LoVo (cell line): ENCODE results near the gene S100G.
"Not testable (repeated sequence)": the region's sequence is repeated elsewhere in the genome, so short reads cannot be mapped to it uniquely, and the experiment has no call there.

ENCODE experiments used
- DNase-seq: peaks from one replicate; pipeline ENCODE4 v3.0.0-alpha.2; 2016; ENCODE audit warnings: low spot score

The S100G gene, protein sequence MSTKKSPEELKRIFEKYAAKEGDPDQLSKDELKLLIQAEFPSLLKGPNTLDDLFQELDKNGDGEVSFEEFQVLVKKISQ

GRCh38 chrX:16649858-16650257 is at the start of gene S100G:
TSS of gene S100G (plus strand) at chrX:16650158. CDS start at chrX:16651007, 849 bp downstream.
- DNase-seq = no peak

GRCh38 chrX:16601885-16602284 is 48.1 kb upstream of the S100G start:
- no peak for DNase-seq

- not testable (repeated sequence) for DNase-seq
Measured at GRCh38 chrX:16603235-16603634, 46.7 kb upstream of the S100G start.

GRCh38 chrX:16603822-16604221 is 46.1 kb upstream of the S100G start:
- DNase-seq = peak; percentile 24

GRCh38 chrX:16604337-16604736 is 45.6 kb upstream of the S100G start:
- DNase-seq = peak; percentile 1

DNA sequence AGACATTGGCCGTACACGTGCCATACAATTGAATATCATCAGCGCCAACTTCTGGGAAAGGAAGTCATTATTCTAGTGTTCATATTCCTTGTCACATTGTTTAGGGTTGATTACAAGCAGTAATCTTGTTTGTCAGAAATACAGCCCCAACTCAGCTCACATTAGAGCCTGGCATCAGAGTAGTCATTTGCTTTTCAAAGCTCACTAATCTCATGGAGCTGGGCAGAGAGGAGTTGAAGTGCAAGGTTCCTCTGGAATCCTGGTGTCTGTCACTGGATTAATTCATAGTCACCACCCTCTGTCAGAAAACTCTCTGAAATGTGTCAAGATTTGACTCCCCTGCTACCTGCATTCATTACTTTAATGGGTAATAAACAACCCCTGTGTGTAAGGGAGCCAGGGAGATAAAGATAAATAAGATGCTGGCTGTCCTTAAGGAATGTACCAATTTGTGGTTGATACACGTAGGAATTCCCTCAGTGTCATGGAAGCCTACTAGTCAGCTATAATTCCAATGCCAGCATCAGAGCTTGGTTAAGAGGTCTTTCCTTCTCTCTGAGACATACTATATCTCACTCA is 43.7 kb upstream of the S100G start:
- DNase-seq = no peak

GRCh38 chrX:16610121-16610621 is 39.8 kb upstream of the S100G start:
- DNase-seq = peak; percentile 7

DNA sequence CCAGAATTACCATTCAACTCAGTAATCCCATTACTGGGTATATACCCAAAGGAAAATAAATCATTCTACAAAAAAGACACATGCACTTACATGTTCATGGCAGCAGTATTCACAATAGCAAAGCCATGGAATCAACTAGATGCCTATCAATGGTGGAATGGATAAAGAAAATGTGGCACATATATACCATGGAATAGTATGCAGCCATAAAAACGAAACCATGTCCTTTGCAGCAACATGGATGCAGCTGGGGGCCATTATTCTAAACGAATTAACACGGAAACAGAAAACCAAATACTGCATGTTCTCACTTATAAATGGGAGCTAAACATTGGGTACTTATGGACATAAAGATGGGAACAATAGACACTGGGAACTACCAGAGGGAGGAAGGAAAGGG is 39.3 kb upstream of the S100G start:
- DNase-seq = not testable (repeated sequence)

- no peak for DNase-seq
Measured at GRCh38 chrX:16612257-16612897, 37.6 kb upstream of the S100G start.

- no peak for DNase-seq
Measured at GRCh38 chrX:16617382-16617781, 32.6 kb upstream of the S100G start.

DNA sequence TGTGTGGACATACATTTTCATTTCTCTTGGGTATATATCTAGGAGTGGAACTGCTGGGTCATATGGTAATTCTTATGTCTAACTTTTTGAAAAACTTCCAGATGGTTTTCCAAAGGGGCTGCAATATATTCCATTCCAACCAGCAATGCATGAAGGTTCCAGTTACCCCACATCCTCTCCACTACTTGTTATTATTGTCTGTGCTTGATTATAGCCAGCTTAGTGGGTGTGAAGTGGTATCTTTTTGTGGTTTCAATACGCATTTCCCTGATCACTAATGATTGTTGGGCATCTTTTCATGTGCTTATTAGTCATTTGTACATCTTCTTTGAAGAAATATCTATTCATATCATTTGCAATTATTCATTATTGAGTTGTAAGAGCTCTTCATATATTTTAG is 31.5 kb upstream of the S100G start:
- DNase-seq = no peak

GRCh38 chrX:16619024-16619423 is 30.9 kb upstream of the S100G start:
- DNase-seq = no peak

DNA sequence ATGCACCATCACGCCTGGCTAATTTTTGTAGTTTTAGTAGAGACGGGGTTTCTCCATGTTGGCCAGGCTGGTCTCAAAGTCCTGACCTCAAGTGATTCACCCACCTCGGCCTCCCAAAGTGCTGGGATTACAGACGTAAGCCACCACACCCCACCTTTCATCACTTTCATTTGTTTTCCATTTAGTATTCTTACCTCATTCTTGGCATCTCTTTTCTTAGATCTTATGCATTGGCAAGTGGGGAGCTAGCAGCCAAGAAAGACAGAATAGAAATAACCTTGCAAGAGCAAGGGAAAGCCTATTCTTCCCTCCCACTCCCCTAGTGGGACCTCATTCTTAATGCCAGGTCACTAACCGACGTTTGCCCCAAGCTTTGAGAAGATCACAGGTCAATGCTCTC is 21.4 kb upstream of the S100G start:
- not testable (repeated sequence) for DNase-seq

- DNase-seq = no peak
Measured at GRCh38 chrX:16628946-16629595, 20.9 kb upstream of the S100G start.

GRCh38 chrX:16629909-16630308 is 20.0 kb upstream of the S100G start:
- DNase-seq = no peak

GRCh38 chrX:16633754-16634153 is 16.2 kb upstream of the S100G start:
- no peak for DNase-seq

GRCh38 chrX:16635040-16635439 is 14.9 kb upstream of the S100G start:
- no peak for DNase-seq

- DNase-seq = no peak
Measured at GRCh38 chrX:16635596-16635995, 14.4 kb upstream of the S100G start.

DNA sequence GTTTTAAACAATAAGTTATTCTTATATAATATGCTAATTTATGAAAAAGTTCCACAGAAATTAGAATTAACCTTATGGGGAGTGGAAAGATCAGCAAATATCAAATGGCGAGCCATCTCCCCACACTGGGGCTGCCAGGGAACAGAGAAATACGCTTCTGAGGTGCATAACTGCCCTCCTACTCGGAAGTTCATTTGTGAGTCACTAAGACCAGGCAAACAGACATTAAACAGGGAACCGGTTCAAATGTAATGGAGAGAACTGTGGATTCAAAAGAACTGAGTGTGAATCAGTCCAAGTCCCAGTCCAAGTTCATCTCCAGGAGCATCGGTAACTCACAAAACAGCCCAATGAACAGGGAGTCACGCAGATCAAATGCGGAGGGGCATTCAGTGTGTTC is 11.4 kb upstream of the S100G start:
- no peak for DNase-seq

GRCh38 chrX:16639966-16640365 is 10.0 kb upstream of the S100G start:
- DNase-seq = no peak

GRCh38 chrX:16640823-16641222 is 9.1 kb upstream of the S100G start:
- no peak for DNase-seq

GRCh38 chrX:16643176-16643575 is 6.8 kb upstream of the S100G start:
- DNase-seq = no peak
